ENCODE results near the gene ZNF213. TPM values are rescaled to one million over a fixed set of nuclear protein-coding genes. Genes with fewer than 3 reads are reported as not detected.

ZNF213 gene
- total and polyA plus RNA-seq, 2 experiments from 2014 or later, result 7.5 to 10.1 TPM

- Histone ChIP-seq H3K9me3 (ENCODE audit: low read depth) (no peaks in the 10 kb centered on the region), H3K36me3 (no peaks in the 10 kb centered on the region), H3K4me1 (ENCODE audit: low read depth) (peaks cover 10% of the 10 kb centered on the region), H3K27ac (no peak overlapping the region), H3K4me3 (no peak overlapping the region), H3K27me3 (peaks cover 6% of the 10 kb centered on the region)
- no peak for DNase-seq (ENCODE audit: low read depth in 1 of 2, low spot score in 1 of 2)
- TF ChIP-seq, protein P1, sequence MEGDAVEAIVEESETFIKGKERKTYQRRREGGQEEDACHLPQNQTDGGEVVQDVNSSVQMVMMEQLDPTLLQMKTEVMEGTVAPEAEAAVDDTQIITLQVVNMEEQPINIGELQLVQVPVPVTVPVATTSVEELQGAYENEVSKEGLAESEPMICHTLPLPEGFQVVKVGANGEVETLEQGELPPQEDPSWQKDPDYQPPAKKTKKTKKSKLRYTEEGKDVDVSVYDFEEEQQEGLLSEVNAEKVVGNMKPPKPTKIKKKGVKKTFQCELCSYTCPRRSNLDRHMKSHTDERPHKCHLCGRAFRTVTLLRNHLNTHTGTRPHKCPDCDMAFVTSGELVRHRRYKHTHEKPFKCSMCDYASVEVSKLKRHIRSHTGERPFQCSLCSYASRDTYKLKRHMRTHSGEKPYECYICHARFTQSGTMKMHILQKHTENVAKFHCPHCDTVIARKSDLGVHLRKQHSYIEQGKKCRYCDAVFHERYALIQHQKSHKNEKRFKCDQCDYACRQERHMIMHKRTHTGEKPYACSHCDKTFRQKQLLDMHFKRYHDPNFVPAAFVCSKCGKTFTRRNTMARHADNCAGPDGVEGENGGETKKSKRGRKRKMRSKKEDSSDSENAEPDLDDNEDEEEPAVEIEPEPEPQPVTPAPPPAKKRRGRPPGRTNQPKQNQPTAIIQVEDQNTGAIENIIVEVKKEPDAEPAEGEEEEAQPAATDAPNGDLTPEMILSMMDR (IDR thresholded peaks at IDR 0.05; ENCODE audit: low read depth, low read length), result no peak
Observed at GRCh38 chr16:3145660-3146059, 10.8 kb downstream of the ZNF213 start.

- TF ChIP-seq, protein P1 (IDR thresholded peaks at IDR 0.05; ENCODE audit: low read depth, low read length), result no peak
- H3K9me3 ChIP-seq (ENCODE audit: low read depth), result no peaks in the 10 kb centered on the region
- peaks cover 10% of the 10 kb centered on the region for H3K4me1 ChIP-seq (ENCODE audit: low read depth)
- H3K4me3 ChIP-seq, result no peak overlapping the region
- no peaks in the 10 kb centered on the region for H3K36me3 ChIP-seq
- peaks cover 6% of the 10 kb centered on the region for H3K27me3 ChIP-seq
- no peak for DNase-seq (ENCODE audit: low read depth in 1 of 2, low spot score in 1 of 2)
- no peak overlapping the region for H3K27ac ChIP-seq
Observed at GRCh38 chr16:3147046-3147756, 12.4 kb downstream of the ZNF213 start.

- H3K27me3 ChIP-seq, result peaks cover 6% of the 10 kb centered on the region
- no peak for DNase-seq (ENCODE audit: low read depth in 1 of 2, low spot score in 1 of 2)
- no peaks in the 10 kb centered on the region for H3K36me3 ChIP-seq
- H3K4me1 ChIP-seq (ENCODE audit: low read depth), result peaks cover 10% of the 10 kb centered on the region
- no peaks in the 10 kb centered on the region for H3K9me3 ChIP-seq (ENCODE audit: low read depth)
- TF ChIP-seq, protein P1 (IDR thresholded peaks at IDR 0.05; ENCODE audit: low read depth, low read length), result no peak
- no peak overlapping the region for H3K27ac ChIP-seq
- H3K4me3 ChIP-seq, result no peak overlapping the region
Observed at GRCh38 chr16:3147757-3148104, 12.9 kb downstream of the ZNF213 start.

DNA sequence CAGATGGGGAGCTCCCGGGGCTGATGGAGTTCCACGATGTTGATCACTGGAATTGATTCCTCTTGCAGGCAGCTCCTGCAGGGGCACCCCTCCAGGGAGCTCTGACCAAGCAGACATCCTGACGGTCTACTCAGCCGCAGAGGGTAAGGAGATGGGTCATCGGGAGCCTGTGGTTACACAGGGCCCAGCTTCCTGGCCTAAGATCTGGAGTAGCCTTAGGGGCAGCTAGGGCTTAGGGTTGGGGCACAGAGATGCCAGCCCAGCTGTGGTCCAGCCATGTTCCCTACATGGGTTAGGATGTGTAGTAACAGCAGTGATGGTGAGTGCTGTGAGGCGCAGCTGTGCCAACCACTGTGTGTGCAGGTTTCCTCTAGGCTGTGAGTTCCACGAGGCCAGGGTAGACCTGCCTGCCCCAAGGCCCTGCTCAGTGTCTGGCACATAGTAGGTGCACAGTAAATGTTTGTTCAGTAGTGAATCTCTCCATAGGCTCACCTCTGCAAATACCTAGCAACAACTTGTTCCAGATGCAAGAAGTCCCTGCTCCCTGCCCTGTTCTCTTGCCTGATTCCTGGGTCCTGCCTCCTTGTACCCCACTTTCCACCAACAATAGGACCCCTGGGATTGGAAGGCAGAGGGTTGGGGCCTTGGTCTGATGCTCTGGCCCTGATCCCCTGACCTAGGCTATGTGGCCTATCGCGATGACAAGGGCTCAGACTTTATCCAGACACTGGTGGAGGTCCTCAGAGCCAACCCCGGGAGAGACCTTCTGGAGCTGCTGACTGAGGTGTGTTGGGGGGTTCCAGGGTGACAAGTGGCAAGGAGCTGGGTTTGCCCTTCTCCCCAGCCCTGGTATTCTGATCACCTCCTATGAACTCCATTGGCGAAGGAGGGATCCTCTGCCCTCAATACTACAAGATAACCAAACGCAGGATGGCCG, 13.7 kb downstream of the ZNF213 start:
- Histone ChIP-seq H3K4me3 (no peak overlapping the region), H3K4me1 (ENCODE audit: low read depth) (peaks cover 10% of the 10 kb centered on the region)

GRCh38 chr16:3149193-3149530, 14.3 kb downstream of the ZNF213 start:
- Histone ChIP-seq H3K27ac (no peak overlapping the region), H3K36me3 (no peaks in the 10 kb centered on the region), H3K27me3 (peaks cover 6% of the 10 kb centered on the region), H3K4me3 (no peak overlapping the region), H3K4me1 (ENCODE audit: low read depth) (peaks cover 6% of the 10 kb centered on the region), H3K9me3 (ENCODE audit: low read depth) (no peaks in the 10 kb centered on the region)
- TF ChIP-seq, protein P1 (IDR thresholded peaks at IDR 0.05; ENCODE audit: low read depth, low read length), result no peak
- no peak for DNase-seq (ENCODE audit: low read depth in 1 of 2, low spot score in 1 of 2)

More for the DNA sequence above, 13.7 kb downstream of the ZNF213 start:
- Histone ChIP-seq H3K9me3 (ENCODE audit: low read depth) (no peaks in the 10 kb centered on the region), H3K27me3 (peaks cover 6% of the 10 kb centered on the region), H3K27ac (no peak overlapping the region), H3K36me3 (no peaks in the 10 kb centered on the region)
- TF ChIP-seq, protein P1 (IDR thresholded peaks at IDR 0.05; ENCODE audit: low read depth, low read length), result no peak
- DNase-seq (ENCODE audit: low read depth in 1 of 2, low spot score in 1 of 2), result no peak
